ENCODE data around the gene HOXC9.

HOXC9 gene

GRCh38 chr12:53978477-53979356, 21.2 kb upstream of the HOXC9 start:
- DNase-seq (ENCODE audit: low spot score): no peak
- TF ChIP-seq CTCF (IDR thresholded peaks at IDR 0.05; ENCODE audit: extremely low read depth, missing control alignments): no peak

- TF ChIP-seq CTCF (IDR thresholded peaks at IDR 0.05; ENCODE audit: extremely low read depth, missing control alignments): no peak
- no peak for DNase-seq (ENCODE audit: low spot score)
These were observed 19.7 kb upstream of the HOXC9 start for GRCh38 chr12:53980104-53980801.

- no peak for TF ChIP-seq CTCF (IDR thresholded peaks at IDR 0.05; ENCODE audit: extremely low read depth, missing control alignments)
- DNase-seq (ENCODE audit: low spot score): no peak
These were observed 19.0 kb upstream of the HOXC9 start for GRCh38 chr12:53980802-53981496.

- no peak for DNase-seq (ENCODE audit: low spot score)
- no peak for TF ChIP-seq CTCF (IDR thresholded peaks at IDR 0.05; ENCODE audit: extremely low read depth, missing control alignments)
These were observed 18.1 kb upstream of the HOXC9 start for GRCh38 chr12:53981634-53982565.

GRCh38 chr12:53982648-53983567, 17.1 kb upstream of the HOXC9 start:
- no peak for TF ChIP-seq CTCF (IDR thresholded peaks at IDR 0.05; ENCODE audit: extremely low read depth, missing control alignments)
- DNase-seq (ENCODE audit: low spot score): no peak

- TF ChIP-seq CTCF (IDR thresholded peaks at IDR 0.05; ENCODE audit: extremely low read depth, missing control alignments): no peak
- no peak for DNase-seq (ENCODE audit: low spot score)
These were observed 16.4 kb upstream of the HOXC9 start for GRCh38 chr12:53983568-53983949.
